Measurements from ENCODE around the gene SIN3B. TPM values are rescaled to one million over a fixed set of nuclear protein-coding genes. Genes with fewer than 3 reads are reported as not detected.

The SIN3B gene
- total RNA-seq, 2 donors from 2014 or later = 57.9 to 79.8 TPM

GRCh38 chr19:16814526-16815100 lies 14.6 kb upstream of the SIN3B start:
- H3K4me3 ChIP-seq = no peak overlapping the region
- H3K9me3 ChIP-seq = peaks cover 24% of the 10 kb centered on the region
- TF ChIP-seq, protein P1, sequence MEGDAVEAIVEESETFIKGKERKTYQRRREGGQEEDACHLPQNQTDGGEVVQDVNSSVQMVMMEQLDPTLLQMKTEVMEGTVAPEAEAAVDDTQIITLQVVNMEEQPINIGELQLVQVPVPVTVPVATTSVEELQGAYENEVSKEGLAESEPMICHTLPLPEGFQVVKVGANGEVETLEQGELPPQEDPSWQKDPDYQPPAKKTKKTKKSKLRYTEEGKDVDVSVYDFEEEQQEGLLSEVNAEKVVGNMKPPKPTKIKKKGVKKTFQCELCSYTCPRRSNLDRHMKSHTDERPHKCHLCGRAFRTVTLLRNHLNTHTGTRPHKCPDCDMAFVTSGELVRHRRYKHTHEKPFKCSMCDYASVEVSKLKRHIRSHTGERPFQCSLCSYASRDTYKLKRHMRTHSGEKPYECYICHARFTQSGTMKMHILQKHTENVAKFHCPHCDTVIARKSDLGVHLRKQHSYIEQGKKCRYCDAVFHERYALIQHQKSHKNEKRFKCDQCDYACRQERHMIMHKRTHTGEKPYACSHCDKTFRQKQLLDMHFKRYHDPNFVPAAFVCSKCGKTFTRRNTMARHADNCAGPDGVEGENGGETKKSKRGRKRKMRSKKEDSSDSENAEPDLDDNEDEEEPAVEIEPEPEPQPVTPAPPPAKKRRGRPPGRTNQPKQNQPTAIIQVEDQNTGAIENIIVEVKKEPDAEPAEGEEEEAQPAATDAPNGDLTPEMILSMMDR (IDR thresholded peaks at IDR 0.05) = no peak
- ATAC-seq (ENCODE audit: insufficient number of reproducible peaks, low FRiP score, low read depth) = no peak
- no peak overlapping the region for H3K27ac ChIP-seq
- H3K27me3 ChIP-seq (replicated peaks; ENCODE audit: insufficient read depth) = no peaks in the 10 kb centered on the region
- H3K36me3 ChIP-seq = no peaks in the 10 kb centered on the region
- DNase-seq (ENCODE audit: low spot score) = no peak
- H3K4me1 ChIP-seq (ENCODE audit: control insufficient read depth in 1 of 2, low read depth in 2 of 2) = no peaks in the 10 kb centered on the region

DNA sequence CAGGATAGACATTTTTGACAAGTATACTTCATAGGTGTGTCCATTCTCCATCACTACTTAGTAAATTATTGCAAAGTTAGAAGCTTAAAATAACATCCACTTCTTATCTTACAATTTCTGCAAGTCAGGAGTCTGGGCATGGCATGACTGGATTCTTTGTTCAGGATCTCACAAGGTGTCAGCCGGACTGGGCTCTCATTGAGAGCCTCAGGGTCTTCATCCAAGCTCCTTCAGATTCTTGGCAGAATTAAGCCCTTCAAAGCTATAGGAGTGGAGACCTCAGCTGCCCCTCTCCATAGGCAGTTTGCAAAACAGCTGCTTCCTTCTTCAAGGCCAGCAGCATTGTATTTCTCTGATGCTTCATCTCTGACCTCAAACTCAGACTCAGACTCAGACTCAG lies 9.1 kb upstream of the SIN3B start:
- Histone ChIP-seq H3K4me1 (ENCODE audit: control insufficient read depth in 1 of 2, low read depth in 2 of 2) (peaks cover 0 to 9% of the 10 kb centered on the region in 2 donors), H3K27ac (no peak overlapping the region), H3K9me3 (peaks cover 8% of the 10 kb centered on the region), H3K4me3 (no peak overlapping the region), H3K27me3 (replicated peaks; ENCODE audit: insufficient read depth) (no peaks in the 10 kb centered on the region), H3K36me3 (no peaks in the 10 kb centered on the region)
- TF ChIP-seq, protein P1 (IDR thresholded peaks at IDR 0.05) = no peak
- ATAC-seq (ENCODE audit: insufficient number of reproducible peaks, low FRiP score, low read depth) = no peak
- no peak for DNase-seq (ENCODE audit: low spot score)

GRCh38 chr19:16821081-16821480 lies 8.1 kb upstream of the SIN3B start:
- DNase-seq (ENCODE audit: low spot score) = no peak
- no peak for ATAC-seq (ENCODE audit: insufficient number of reproducible peaks, low FRiP score, low read depth)

GRCh38 chr19:16822648-16823047 lies 6.5 kb upstream of the SIN3B start:
- no peaks in the 10 kb centered on the region for H3K27me3 ChIP-seq (replicated peaks; ENCODE audit: insufficient read depth)
- no peaks in the 10 kb centered on the region for H3K9me3 ChIP-seq
- H3K36me3 ChIP-seq = no peaks in the 10 kb centered on the region
- DNase-seq (ENCODE audit: low spot score) = no peak
- no peak overlapping the region for H3K27ac ChIP-seq
- peaks cover 0 to 20% of the 10 kb centered on the region in 2 donors for H3K4me1 ChIP-seq (ENCODE audit: control insufficient read depth in 1 of 2, low read depth in 2 of 2)
- H3K4me3 ChIP-seq = no peak overlapping the region
- TF ChIP-seq, protein P1 (IDR thresholded peaks at IDR 0.05) = no peak
- no peak for ATAC-seq (ENCODE audit: insufficient number of reproducible peaks, low FRiP score, low read depth)

More at GRCh38 chr19:16821081-16821480, 8.1 kb upstream of the SIN3B start:
- Histone ChIP-seq H3K36me3 (no peaks in the 10 kb centered on the region), H3K4me1 (ENCODE audit: control insufficient read depth in 1 of 2, low read depth in 2 of 2) (peaks cover 0 to 17% of the 10 kb centered on the region in 2 donors), H3K27me3 (replicated peaks; ENCODE audit: insufficient read depth) (no peaks in the 10 kb centered on the region), H3K27ac (no peak overlapping the region), H3K4me3 (no peak overlapping the region), H3K9me3 (no peaks in the 10 kb centered on the region)
- TF ChIP-seq, protein P1 (IDR thresholded peaks at IDR 0.05) = no peak

DNA sequence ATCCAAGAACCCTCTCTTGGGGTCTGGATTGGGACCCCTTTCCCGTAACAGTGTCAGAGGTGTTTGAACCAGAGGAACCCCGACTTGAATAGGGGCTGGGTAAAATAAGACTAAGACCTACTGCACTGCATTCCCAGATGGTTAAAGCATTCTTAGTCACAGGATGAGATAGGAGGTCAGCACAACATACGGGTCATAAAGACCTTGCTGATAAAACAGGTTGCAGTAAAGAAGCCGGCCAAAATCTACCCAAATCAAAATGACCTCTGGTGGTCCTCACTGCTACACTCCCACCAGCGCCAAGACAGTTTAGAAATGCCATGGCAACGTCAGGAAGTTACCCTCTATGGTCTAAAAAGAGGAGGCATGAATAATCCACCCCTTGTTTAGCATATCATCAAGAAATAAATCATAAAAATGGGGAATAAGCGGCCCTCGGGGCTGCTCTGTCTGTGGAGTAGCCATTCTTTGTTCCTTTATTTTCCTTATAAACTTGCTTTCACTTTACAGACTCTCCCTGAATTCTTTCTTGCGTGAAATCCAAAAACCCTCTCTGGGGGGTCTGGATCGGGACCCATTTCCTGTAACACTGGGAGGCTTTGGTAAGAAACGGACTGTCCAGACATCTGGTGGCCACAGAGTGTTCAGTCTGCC lies 4.4 kb upstream of the SIN3B start:
- peaks cover 0 to 26% of the 10 kb centered on the region in 2 donors for H3K4me1 ChIP-seq (ENCODE audit: control insufficient read depth in 1 of 2, low read depth in 2 of 2)
- no peaks in the 10 kb centered on the region for H3K27me3 ChIP-seq (replicated peaks; ENCODE audit: insufficient read depth)
- no peaks in the 10 kb centered on the region for H3K36me3 ChIP-seq
- peak overlapping the region; percentile 74 for H3K4me3 ChIP-seq
- no peak for ATAC-seq (ENCODE audit: insufficient number of reproducible peaks, low FRiP score, low read depth)
- DNase-seq (ENCODE audit: low spot score) = no peak
- TF ChIP-seq, protein P1 (IDR thresholded peaks at IDR 0.05) = no peak
- H3K27ac ChIP-seq = peak overlapping the region; percentile 27 to 37
- H3K9me3 ChIP-seq = no peaks in the 10 kb centered on the region
